ENCODE measurements around the gene TEKT5. TPM values are rescaled to one million over a fixed set of nuclear protein-coding genes. Genes with fewer than 3 reads are reported as not detected.
"Not testable (repeated sequence)": the region's sequence is repeated elsewhere in the genome, so short reads cannot be mapped to it uniquely, and the experiment has no call there.

The TEKT5 gene
- polyA plus RNA-seq (ENCODE audit: insufficient read length in 4 of 4): under 1 TPM in 2 of 4 donors, not detected in 2; 0.19 to 0.37 TPM

- no peak for DNase-seq (ENCODE audit: low read depth in 4 of 4, low spot score in 3 of 4)
These were observed at the start of gene TEKT5 for GRCh38 chr16:10694830-10695229. Gene TEKT5 (minus strand): TSS chr16:10694930. CDS start chr16:10694873, 57 bp downstream.

GRCh38 chr16:10743610-10744369, 49.1 kb upstream of the TEKT5 start, which contains the start of gene NUBP1:
Gene NUBP1 (plus strand): TSS chr16:10743842. CDS start chr16:10743864, 22 bp downstream.
- DNase-seq (ENCODE audit: low read depth in 4 of 4, low spot score in 3 of 4): peak; percentile 96 to 99 (median 96)

- DNase-seq (ENCODE audit: low read depth in 4 of 4, low spot score in 3 of 4): no peak
These were observed 48.5 kb upstream of the TEKT5 start for GRCh38 chr16:10743227-10743609.

GRCh38 chr16:10741844-10742243, 47.1 kb upstream of the TEKT5 start:
- no peak for DNase-seq (ENCODE audit: low read depth in 4 of 4, low spot score in 3 of 4)

- DNase-seq (ENCODE audit: low read depth in 4 of 4, low spot score in 3 of 4): not testable (repeated sequence)
These were observed 46.5 kb upstream of the TEKT5 start for GRCh38 chr16:10741249-10741648.

- no peak for DNase-seq (ENCODE audit: low read depth in 4 of 4, low spot score in 3 of 4)
These were observed 46.1 kb upstream of the TEKT5 start for GRCh38 chr16:10740845-10741208.

- no peak for DNase-seq (ENCODE audit: low read depth in 4 of 4, low spot score in 3 of 4)
These were observed 45.5 kb upstream of the TEKT5 start for GRCh38 chr16:10740000-10740844.

GRCh38 chr16:10738231-10739077, 43.7 kb upstream of the TEKT5 start:
- DNase-seq (ENCODE audit: low read depth in 4 of 4, low spot score in 3 of 4): no peak

- peak; percentile 60 to 68 (median 65) for DNase-seq (ENCODE audit: low read depth in 4 of 4, low spot score in 3 of 4)
These were observed 42.4 kb upstream of the TEKT5 start for GRCh38 chr16:10737068-10737625.

GRCh38 chr16:10731790-10732189, 37.1 kb upstream of the TEKT5 start:
- DNase-seq (ENCODE audit: low read depth in 4 of 4, low spot score in 3 of 4): no peak

- no peak for DNase-seq (ENCODE audit: low read depth in 4 of 4, low spot score in 3 of 4)
These were observed 34.6 kb upstream of the TEKT5 start for GRCh38 chr16:10729104-10730048.

- peak in 2 of 4 donors; percentile 24 to 38 for DNase-seq (ENCODE audit: low read depth in 4 of 4, low spot score in 3 of 4)
These were observed 33.5 kb upstream of the TEKT5 start for GRCh38 chr16:10728003-10728887.

GRCh38 chr16:10708969-10709368, 14.2 kb upstream of the TEKT5 start:
- no peak for DNase-seq (ENCODE audit: low read depth in 4 of 4, low spot score in 3 of 4)

GRCh38 chr16:10699756-10700155, 5.0 kb upstream of the TEKT5 start:
- no peak for DNase-seq (ENCODE audit: low read depth in 4 of 4, low spot score in 3 of 4)

GRCh38 chr16:10694306-10694705, 424 bp downstream of the TEKT5 start:
- DNase-seq (ENCODE audit: low read depth in 4 of 4, low spot score in 3 of 4): no peak

- no peak for DNase-seq (ENCODE audit: low read depth in 4 of 4, low spot score in 3 of 4)
These were observed 841 bp downstream of the TEKT5 start for GRCh38 chr16:10693889-10694288.

GRCh38 chr16:10692470-10692869, 2.3 kb downstream of the TEKT5 start:
- no peak for DNase-seq (ENCODE audit: low read depth in 4 of 4, low spot score in 3 of 4)

GRCh38 chr16:10688726-10689125, 6.0 kb downstream of the TEKT5 start:
- no peak for DNase-seq (ENCODE audit: low read depth in 4 of 4, low spot score in 3 of 4)
